Eye (tissue), 1 donor: Measurements from ENCODE around the gene CSNK1D.
A peak's percentile ranks its signal among the peaks of the same experiment; 100 is the strongest.

Source experiments
- DNase-seq: peaks from one replicate; pipeline ENCODE4 v3.0.0-alpha.2; 2015

The CSNK1D gene

GRCh38 chr17:82249896-82250581 is 23.5 kb downstream of the CSNK1D start:
- no peak for DNase-seq

DNA sequence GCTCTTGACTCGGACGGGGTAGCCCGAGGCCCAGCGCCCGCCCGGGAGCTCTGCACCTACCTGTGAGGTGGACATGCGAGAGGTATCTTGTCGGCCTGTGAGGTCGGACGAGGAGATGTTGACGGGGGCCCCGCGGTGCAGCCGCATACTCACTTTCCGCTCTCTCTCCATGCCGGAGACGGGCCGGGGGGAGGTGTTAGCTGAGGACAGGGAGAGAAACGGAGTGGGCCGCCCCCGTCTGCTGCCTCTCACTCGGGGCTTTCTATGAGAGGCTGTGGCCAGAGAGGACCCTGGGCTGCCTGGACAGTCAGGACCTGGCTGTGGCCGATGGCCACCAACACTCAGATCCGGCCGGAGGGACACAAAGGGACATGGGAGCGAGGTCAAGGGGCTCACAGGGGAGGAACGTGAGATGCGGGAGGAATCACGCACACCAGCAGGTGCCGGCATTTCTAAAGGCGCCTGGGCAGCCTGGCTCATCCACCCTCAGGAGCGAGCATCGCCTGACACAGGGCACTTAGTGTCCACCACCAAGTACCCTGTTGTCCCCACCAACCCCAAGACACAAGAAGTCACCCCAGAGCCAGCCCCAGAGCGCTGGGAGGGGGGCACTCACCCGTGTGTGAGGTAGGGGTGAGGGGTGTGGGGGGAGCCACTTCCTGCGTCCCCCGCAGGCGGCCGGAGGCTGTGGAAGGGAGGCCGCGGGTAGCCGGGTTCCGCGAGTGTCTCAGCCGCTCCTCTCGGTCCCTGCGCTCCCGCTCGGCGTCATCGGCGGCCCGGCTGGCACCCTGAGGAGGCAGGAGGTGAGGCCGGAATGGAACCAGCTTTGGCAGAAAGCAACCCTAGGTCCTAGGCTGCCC is 24.5 kb downstream of the CSNK1D start:
- DNase-seq = no peak

DNA sequence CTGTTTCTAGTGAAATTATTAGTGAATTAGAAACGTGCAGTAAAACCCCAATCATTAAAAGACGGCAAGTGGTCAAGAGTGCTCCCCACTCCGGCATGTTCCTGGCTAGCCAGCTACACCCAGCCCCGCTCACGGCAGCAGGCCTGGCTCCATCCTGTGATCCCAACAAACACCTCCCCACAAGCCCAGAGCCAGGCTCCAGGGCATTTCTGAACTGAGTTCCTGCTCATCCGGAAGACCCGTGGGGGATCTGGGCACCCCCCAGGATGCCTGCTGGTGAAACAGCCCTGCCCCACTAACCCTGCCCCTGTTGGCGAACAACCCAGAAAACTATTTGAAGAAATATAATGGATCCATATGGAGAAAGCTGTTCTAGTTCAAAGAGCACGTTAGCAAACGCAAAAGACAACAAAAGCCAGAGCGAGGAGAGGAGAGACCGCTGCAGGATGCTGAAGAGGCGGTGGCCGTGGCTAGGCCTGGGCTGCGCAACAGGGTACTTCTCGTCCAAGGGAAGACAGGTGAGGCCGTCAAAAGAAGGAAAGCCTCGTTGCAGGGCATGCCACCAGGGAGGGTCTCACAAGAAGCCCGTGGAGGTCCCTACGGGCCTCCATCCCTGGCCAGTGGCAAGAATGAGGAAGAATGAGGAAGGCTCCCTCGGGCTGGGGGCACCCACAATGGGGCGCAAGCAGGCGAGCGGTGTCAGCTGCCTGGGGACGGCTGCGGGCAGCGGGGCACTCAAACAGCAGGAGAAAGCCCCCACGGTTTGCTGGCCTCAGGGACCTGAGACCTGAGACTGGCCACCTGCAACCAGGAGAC is 25.4 kb downstream of the CSNK1D start:
- DNase-seq = no peak

DNA sequence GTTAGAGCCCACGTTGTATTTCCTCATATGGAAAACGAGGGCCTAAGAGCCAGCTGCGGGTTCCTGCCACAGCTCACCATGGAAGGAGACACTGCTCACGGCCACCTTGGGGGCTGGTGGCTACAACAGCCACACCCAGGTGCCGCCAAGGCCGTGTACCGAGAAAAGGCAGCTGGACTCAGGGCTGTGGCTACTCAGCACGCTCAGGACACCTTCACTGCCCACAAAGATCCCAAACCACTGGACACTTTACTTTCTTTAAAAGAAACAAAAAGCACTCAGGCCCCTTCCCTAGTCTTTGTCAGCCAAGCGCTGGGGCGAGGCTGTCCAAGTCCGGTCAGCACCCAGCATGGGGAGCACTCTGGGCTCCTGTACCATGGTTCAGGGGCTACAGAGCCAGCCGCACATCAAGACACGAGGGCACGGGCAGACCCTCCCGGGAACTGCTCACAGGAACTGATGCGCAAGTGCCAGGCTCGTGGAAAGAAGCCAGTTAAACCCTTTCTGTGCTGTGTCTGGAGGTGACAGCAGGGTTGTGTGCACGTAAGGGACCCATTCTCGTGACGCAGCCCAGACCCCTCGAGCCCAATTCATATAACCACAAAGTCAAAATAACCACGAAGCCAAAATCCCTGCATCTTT is 26.2 kb downstream of the CSNK1D start:
- no peak for DNase-seq

DNA sequence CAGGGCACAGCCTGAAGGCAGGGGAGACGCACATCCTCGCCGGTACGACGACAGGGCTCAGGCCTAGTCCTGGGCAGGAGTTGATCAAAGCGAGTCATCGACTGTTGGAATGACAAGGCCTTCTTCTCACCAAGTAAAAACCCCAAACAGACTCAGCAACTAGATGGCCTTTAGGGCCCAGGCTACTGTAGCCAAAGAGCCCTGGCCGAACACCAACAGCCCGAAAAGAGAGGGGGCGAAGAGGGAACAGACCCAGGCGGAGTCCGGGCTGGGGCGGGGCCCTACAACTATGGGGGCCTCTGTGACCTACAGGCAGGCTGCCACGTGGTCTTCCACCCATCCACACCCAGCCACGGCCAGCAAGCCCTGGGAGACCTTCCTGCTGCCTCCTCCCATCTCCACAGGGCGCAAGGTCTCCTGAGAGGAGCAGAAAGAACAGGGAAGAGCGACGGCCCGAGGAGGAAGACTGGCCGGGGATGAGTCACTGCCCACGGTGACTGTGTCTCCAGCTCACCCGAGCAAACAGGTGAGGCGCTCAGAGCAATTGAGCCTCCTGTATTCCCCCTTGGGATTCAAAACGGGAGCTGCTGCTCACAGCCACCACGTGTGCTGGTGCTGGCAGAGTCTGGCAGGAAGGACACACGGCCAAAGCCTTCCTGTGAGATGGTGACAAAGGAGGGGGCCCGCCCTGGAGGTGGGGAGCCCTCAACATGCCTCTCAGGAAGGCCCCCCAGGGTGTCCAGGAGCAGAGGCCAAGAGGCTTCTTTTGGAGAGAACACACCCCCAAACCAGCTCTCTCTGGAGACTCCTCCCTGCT is 26.9 kb downstream of the CSNK1D start:
- DNase-seq = no peak

DNA sequence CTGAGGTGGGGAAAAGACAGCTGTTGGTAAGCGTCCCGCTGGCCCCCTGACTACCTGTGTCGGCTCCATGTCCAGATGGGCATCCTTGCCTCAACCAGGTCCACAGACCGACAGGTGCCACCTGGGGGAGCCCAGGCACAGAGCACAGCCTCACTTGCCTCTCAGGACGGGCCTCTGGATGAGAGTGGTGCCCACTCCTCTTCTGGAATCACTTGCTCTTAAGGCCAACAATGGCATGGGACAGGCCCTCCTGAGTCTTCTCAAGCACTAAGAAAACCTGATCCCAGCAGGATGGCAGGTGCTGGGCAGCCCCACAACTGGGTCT is 27.5 kb downstream of the CSNK1D start:
- no peak for DNase-seq

DNA sequence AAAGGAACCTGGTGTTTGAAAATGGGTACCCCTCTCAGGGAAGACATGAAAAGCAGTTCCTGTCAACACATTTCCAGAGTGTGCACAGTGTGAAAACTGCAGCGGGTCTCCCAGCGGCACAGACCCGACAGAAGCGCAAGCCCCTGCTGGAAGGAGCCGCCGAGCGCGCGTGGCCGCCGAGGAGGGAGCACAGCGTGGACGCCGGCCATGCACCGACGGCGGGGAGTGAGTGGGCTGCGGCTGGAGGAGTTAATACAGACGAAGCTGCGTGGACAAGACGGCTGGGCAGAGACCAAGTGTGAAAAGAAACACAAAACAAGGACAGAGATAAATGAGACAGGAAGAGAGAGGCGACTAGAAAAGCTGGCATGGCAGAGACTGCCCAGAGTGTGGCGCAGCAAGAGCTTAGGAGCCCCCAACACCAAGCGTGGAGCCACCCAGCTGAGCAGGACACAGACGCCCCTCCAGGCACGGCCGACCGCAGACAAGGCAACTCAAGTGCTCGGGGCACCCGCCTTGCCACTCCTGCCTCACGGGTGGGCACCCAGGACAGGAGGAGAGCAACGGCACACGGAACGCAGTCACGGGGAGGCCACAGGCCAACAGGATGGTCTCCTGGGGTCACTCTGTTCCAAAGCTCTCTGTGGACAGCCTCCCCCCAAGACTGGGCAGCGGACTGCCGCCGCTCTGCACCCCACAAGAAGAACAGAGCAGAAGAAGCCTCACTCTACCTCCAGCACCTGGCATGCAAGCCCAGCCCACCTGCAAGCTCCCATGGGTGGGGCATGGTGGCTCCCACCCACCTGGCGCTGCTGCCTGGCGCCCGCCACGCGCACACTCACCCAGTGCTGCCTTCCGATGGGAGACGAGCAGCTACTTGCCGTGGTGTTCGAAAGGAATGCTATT is 28.1 kb downstream of the CSNK1D start:
- no peak for DNase-seq

DNA sequence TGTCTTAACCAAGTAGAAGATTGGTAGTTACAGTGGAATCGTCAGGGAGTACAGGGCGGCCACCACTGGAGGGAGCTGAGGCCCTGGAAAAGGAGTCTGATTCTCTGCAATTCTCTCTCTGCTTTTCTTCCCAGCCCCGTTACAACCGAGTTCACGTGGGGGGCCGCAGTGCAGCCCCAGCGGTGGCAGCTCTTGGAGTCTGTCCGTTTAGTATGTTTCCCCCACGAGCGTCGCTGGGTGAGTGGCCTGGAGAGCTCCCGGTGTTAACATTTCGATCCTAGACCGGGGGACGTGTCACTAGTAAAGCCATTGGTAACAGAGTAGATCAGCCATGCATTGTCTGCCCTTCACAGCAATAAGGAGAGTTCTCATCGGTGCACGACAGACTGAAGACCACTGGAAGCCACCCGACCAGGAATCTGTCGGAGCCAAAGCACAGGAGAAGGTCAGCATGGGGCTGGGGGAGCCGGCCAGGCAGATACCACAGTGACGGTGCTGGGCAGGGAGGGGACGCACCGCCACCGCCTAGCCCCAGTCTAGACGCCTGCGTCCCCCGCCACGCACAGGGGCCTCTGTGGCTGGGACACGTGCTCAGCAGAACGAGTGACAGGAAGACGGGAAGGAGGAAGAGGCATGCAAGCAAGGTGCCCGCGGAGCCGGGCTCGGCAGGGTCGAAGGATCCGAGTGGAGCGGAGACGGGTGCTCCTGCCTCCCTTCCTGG is 28.9 kb downstream of the CSNK1D start:
- DNase-seq = no peak

DNA sequence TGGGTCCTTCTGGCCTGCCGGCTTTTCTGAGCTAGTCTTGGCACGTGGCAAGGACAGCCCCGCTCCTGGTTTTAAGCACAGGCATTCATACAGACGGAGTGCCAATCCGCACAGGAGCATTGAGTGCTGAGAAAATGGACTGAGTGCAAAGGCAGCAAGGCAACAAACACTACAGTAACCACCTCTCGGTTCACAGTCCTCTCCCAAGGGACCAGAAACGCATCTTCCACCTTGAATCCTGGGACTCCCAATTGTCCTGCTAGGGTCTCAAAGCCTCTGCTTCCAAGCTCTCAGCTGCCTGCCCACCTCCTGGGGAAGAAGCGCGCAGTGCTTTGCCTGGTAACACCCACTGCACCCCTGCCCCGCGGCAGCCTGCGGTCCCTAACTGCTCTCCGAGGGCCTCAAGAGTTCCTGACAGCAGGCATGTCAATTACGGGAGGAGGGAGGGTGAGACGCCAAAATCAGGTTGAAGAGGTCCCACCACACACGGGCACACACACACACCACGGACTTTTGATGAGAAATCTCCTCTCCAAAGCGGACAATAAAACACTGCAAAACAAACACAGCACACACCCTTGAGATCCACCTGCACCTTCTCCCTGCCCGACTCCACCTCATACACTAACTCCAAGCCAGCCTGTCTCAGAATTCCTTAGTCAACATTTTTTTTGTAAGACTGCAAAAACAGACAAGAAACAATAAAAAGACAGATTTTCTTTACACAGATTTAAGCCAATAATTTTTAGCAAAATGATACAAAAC is 29.7 kb downstream of the CSNK1D start:
- DNase-seq = no peak

GRCh38 chr17:82242977-82243647 is 30.4 kb downstream of the CSNK1D start:
- DNase-seq = peak; percentile 40

DNA sequence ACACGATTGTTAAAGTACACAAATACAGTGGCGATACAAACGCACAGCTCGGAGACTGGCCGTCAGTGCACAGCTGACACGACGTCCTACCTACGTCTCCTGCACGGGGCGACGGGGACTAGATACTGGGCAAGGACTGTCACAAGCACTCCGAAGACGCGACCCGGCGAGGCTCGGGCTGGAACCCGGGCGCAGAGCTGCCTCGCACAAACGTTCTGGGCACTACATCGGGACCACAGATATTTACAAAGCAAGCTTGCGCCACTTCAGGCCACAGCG is 30.9 kb downstream of the CSNK1D start:
- DNase-seq = no peak

GRCh38 chr17:82241926-82242697 is 31.4 kb downstream of the CSNK1D start:
- no peak for DNase-seq

- no peak for DNase-seq
These were observed 32.1 kb downstream of the CSNK1D start for GRCh38 chr17:82241183-82241925.

GRCh38 chr17:82240506-82241182 is 32.9 kb downstream of the CSNK1D start:
- no peak for DNase-seq

GRCh38 chr17:82239926-82240505 is 33.5 kb downstream of the CSNK1D start:
- no peak for DNase-seq

- no peak for DNase-seq
These were observed 34.0 kb downstream of the CSNK1D start for GRCh38 chr17:82239401-82239925.
